GM10266 (cell line): ENCODE data around the gene CD7.
A peak's percentile ranks its signal among the peaks of the same experiment; 100 is the strongest.
"Not testable (repeated sequence)": the region's sequence is repeated elsewhere in the genome, so short reads cannot be mapped to it uniquely, and the experiment has no call there.

Experiments used
- DNase-seq: peaks from one replicate; pipeline ENCODE4 v3.0.0; 2012; ENCODE audit errors: extremely low spot score
- CTCF ChIP-seq: IDR thresholded peaks from 2 replicates; pipeline ENCODE4 v1.5.1; 2012; ENCODE audit warnings: mild to moderate bottlenecking, low read depth; ENCODE audit not compliant: control insufficient read depth, insufficient read depth; ENCODE audit errors: missing control alignments

Gene CD7

GRCh38 chr17:82350182-82351030, 33.0 kb upstream of the CD7 start:
- TF ChIP-seq CTCF, result peak; percentile 42
- DNase-seq, result no peak

DNA sequence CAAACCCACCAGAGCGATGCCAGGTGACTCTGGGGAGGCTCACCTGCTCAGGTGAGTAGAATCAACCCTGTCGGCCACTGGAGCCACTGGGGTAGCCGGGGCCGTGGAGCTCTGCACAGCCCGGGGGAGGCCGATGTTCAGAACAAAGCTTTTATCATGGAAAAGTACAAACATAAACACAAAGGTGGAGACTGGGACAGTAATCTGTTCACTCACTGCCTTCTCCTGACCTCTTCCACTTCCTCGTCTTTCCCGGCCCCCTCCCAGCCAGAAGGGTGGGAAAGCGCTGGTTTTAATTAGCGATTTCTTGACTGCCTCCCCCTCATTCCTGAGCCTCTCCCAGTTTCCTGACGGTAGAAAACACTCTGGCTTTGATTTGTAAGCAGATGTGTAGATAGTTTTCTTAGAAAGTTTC, 31.9 kb upstream of the CD7 start:
- DNase-seq, result no peak
- TF ChIP-seq CTCF, result no peak

DNA sequence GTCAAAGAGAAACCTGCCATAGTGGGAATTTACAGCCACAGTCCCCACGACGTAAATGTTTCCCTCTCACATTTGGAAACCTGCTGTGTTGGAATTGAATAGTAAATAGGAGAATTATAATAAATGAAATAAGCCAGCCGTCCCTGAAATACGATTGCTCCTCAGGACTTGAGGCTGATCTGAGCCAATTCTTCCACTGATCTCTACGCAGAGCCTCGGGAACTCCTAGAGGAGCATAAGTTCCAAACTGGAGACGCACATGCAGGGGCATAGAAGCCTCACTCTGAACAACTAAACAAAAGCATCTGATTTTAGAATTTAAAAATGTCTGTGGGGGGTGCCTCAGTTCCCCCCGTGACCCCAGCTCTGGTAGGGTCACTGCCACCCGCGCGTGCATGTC, 31.5 kb upstream of the CD7 start:
- no peak for DNase-seq
- TF ChIP-seq CTCF, result no peak

DNA sequence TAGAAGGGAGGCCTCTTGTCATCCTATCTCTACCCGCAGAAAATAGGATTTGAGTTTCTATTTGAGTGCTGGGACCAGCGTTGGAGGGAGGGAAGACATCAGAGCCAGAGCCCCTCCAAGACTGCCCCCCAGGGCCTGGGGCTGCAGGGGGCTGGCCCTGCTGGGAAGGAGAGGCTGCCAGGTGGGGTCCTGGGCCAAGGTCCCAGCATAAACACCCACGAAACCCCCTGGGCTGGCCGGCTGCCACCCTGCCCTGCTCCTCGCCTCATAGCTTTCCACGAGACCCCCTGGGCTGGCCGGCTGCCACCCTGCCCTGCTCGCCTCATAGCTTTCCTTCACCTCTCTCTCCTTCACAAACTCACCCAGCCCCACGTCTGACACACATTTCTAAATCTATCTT, 31.0 kb upstream of the CD7 start:
- no peak for DNase-seq
- no peak for TF ChIP-seq CTCF

- not testable (repeated sequence) for DNase-seq
Observed at GRCh38 chr17:82347994-82348393, 30.6 kb upstream of the CD7 start.

DNA sequence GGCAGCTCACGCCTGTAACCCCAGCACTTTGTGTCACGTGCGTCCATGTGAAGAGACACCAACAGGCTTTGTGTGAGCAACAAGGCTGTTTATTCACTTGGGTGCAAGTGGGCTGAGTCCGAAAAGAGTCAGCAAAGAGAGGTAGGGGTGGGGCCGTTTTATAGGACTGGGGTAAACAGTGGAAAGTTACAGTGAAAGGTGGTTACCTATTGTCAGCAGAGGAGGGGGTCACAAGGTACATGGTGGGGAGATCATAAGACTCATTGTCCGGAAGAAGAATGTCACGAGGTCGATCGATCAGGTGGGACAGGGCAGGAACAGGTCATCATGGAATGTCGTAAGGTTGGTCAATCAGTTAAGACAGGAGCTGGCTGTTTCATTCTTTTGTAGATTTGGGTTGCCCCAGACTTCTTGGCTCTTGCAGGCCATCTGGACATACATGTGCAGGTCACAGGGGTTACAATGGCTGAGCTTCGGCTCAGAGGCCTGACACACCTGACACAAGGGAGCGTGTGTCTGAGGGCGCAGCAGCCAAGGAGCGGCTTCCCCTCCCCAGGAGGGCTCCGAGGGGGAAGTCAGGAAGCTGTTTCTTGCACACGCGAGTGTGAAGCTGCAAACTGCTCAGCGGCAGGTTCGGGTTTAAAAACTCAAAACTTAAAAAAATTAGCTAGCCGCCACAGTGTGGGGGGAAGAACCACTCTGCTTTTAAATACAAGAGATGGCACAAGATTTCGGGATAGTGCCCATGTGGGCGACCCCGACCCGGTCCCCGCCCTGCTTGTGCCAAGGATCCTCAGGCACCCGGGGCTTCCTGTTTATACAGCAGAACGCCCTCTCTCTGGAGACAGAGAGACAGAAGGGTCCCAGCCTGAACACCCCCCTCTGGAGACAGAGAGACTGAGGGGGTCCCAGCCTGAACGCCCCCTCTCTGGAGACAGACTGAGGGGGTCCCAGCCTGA, 29.2 kb upstream of the CD7 start:
- no peak for DNase-seq
- TF ChIP-seq CTCF, result no peak

DNA sequence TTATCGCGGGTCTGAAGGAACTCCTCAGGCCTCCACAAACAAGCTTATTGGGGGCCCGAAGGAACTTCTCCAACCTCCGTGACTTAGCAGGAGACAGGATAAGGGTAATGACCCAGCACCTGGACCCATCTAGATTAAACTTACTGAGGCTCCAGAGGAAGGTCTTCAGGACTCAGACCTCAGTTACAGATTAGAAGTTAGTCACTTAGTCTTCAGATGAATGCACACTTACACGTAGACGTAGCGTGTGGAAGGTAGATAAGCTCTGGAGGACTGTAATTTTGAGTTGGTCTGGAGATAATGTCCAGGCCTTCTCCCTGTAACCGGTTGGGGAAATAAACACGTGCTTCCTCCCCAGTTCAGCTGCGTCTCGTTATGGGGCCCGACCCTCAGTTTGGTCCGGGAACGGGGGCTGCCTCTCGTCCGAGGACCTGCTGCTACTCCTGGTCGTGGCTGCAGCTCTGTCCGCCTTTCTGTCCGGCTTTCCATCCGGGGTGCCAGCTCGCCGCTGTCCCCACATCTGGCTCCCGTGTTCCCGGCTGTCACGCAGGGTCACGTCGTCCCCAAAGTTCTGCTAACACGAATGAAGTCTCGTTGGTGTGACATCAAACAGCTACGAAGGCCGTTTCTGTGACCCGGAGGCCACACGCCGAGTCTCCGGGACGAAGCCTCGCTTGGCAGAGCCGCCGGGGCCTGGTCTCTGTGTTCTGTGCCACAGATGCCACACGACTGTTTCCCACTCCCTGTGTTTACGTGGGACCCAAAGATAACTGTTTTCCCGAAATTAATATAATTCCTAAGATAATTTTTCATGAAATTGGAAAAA, 28.0 kb upstream of the CD7 start:
- TF ChIP-seq CTCF, result no peak
- no peak for DNase-seq
